OCI-LY7 (cell line): ENCODE results near the gene UBA7. TPM values are rescaled to one million over a fixed set of nuclear protein-coding genes. Genes with fewer than 3 reads are reported as not detected.
"Not testable (repeated sequence)": the region's sequence is repeated elsewhere in the genome, so short reads cannot be mapped to it uniquely, and the experiment has no call there.

ENCODE experiments used
- BruUV-seq: library from RNA; stranded (reverse); fragments of 400-500 nt; replicated peaks from 2 replicates; lab custom pipeline; 2021; lab: Mats Ljungman, UMichigan
- CTCF ChIA-PET: fragments of 300-600 bp; sonication (Branson Sonifier 250); formaldehyde crosslinking; loops from one replicate; lab custom pipeline; 2022; ENCODE audit warnings: antibody characterized with exemption; ENCODE audit not compliant: unreplicated experiment; lab: Charles Lee
- POLR2A ChIA-PET: fragments of 300-600 bp; sonication (Branson Sonifier 250); formaldehyde crosslinking; loops from one replicate; lab custom pipeline; 2022; ENCODE audit warnings: antibody characterized with exemption; lab: Charles Lee
- DNase-seq: peaks from one replicate; pipeline ENCODE4 v3.0.0-alpha.2; 2015; ENCODE audit warnings: low spot score
- H2AFZ ChIP-seq: fragments of 200-600 bp; sonication (generic), shearing (Covaris generic); 2 replicates; pipeline ENCODE4 v1.6.1; 2014; ENCODE audit warnings: mild to moderate bottlenecking, antibody characterized with exemption, low read length, moderate library complexity
- H3K27ac ChIP-seq: fragments of 200-600 bp; sonication (generic); 2 replicates; pipeline ENCODE4 v1.5.1; 2014; ENCODE audit warnings: mixed run types, low read depth, mild to moderate bottlenecking, moderate library complexity, low read length, inconsistent platforms; ENCODE audit not compliant: poor library complexity, severe bottlenecking
- H3K36me3 ChIP-seq: fragments of 200-600 bp; sonication (generic); 2 replicates; pipeline ENCODE4 v1.6.1; 2014; ENCODE audit warnings: mild to moderate bottlenecking, antibody characterized with exemption, low read length, moderate library complexity, mixed read lengths; ENCODE audit not compliant: insufficient read depth
- H3K4me1 ChIP-seq: fragments of 200-600 bp; sonication (generic); 2 replicates; pipeline ENCODE4 v1.5.1; 2014; ENCODE audit warnings: mild to moderate bottlenecking, low read length; ENCODE audit not compliant: insufficient read depth, poor library complexity, severe bottlenecking
- H3K4me2 ChIP-seq: fragments of 200-600 bp; sonication (generic); 2 replicates; pipeline ENCODE4 v1.6.1; 2014; ENCODE audit warnings: mild to moderate bottlenecking, low read length
- H3K4me3 ChIP-seq: fragments of 200-600 bp; sonication (generic); 2 replicates; pipeline ENCODE4 v1.5.1; 2014; ENCODE audit warnings: mild to moderate bottlenecking, low read depth, low read length; ENCODE audit not compliant: poor library complexity, severe bottlenecking
- H3K79me2 ChIP-seq: fragments of 200-600 bp; sonication (generic); 2 replicates; pipeline ENCODE4 v1.6.1; 2016; ENCODE audit warnings: low read depth, mild to moderate bottlenecking, low read length, moderate library complexity, mixed read lengths; ENCODE audit not compliant: insufficient read depth
- H3K9me2 ChIP-seq: fragments of 200-600 bp; sonication (generic); 2 replicates; pipeline ENCODE4 v1.6.1; 2016; ENCODE audit warnings: mild to moderate bottlenecking, low read length, mixed read lengths; ENCODE audit not compliant: insufficient read depth
- H3K9me3 ChIP-seq: fragments of 200-600 bp; sonication (generic); 2 replicates; pipeline ENCODE4 v1.6.1; 2014; ENCODE audit warnings: mild to moderate bottlenecking, mixed run types, low read length, mixed read lengths
- H4K20me1 ChIP-seq: fragments of 200-600 bp; sonication (generic); 2 replicates; pipeline ENCODE4 v1.6.1; 2014; ENCODE audit warnings: mild to moderate bottlenecking, antibody characterized with exemption, low read length, moderate library complexity, mixed read lengths; ENCODE audit not compliant: insufficient read depth
- EZH2phosphoT487 ChIP-seq: fragments of 200-600 bp; sonication (generic); IDR thresholded peaks from 2 replicates; pipeline ENCODE4 v1.6.1; 2018; ENCODE audit warnings: low read depth, borderline replicate concordance, mild to moderate bottlenecking, mixed run types, antibody characterized with exemption, low read length, moderate library complexity, mixed read lengths
- intact Hi-C: fragments of 100-400 bp; cut with micrococcal nuclease; formaldehyde crosslinking; loops from one replicate; pipeline ENCODE4 v1.10.0; 2022; ENCODE audit not compliant: unreplicated experiment
- total RNA-seq, 2 experiments: library from RNA; depleted of rRNA in 1 of 2; stranded (reverse); fragments of >200 nt in 1 of 2; shearing (Covaris generic) in 1 of 2; gene quantifications; 2 replicates each; pipeline ENCODE4 v1.2.3, GENCODE V29; 2014 to 2022
- TF ChIP-seq, protein P1 (sequence below): fragments of 200-600 bp; sonication (generic); conservative IDR thresholded peaks from 2 replicates; pipeline ENCODE4 v1.5.1; 2014; ENCODE audit warnings: mild to moderate bottlenecking, antibody characterized with exemption, low read length, moderate library complexity, mixed read lengths

The UBA7 gene
- total RNA-seq, 2 experiments from 2014 or later, result 14.2 to 18.1 TPM

DNA sequence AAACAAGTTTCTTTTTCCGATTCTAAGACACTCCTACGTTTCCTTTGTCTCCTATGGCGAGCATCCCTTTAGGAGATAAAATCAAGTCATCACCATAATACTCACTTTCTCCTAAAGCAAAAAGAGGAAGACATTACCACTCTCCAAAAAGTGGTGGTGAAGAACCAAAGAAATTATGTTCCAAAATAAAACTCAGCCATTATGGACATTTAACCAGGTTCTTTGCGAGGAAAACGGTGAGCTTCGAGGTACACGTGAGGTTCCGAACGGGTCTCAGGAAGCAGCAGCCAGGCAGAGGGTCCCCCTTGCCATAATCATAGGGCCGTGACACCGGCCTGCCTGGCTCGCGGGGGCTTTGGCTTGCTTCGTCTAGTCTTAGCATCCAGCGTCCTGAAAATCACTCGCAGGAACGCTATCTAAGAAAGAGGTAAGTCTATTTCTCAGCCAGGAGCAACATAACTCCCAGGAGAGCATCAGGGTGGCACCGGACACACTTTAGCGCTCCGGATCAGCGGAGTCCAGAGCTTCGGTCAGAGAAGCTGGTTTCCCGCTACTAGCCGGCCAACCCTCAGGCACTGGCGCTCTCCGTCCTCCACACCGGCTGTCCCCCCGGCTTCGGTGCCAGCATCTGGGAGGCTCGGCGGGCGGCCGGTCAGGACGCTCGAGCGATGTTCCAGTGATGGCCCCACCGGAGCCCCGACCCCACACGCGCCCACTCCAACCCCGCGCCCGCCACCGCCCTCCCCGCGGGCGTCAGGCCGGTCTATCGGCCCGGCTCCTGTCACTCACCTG lies 28.0 kb downstream of the UBA7 start:
- intact Hi-C loops, result loop anchor here (2.0 kb wide), 1 partner anchor 61 kb away; no protein-coding TSS in a partner anchor
- ChIA-PET POLR2A (interaction anchor here (0.7 to 1.4 kb wide), 4 partner anchors 14 to 739 kb away, joined by 3 to 4 read pairs (median 3); no protein-coding TSS in a partner anchor), CTCF (no interaction called here)
- peaks cover 27% of the 10 kb centered on the region for H3K36me3 ChIP-seq
- H3K9me2 ChIP-seq, result no peaks in the 10 kb centered on the region
- H4K20me1 ChIP-seq, result no peaks in the 10 kb centered on the region
- H3K79me2 ChIP-seq, result peaks cover 23% of the 10 kb centered on the region; the same call in 1 of the 2 replicates
- H3K4me1 ChIP-seq, result peaks cover 32% of the 10 kb centered on the region
- H3K4me3 ChIP-seq, result peak overlapping the region; percentile 82
- H3K4me2 ChIP-seq, result peak overlapping the region; percentile 78
- DNase-seq, result peak; percentile 37
- H3K9me3 ChIP-seq, result no peaks in the 10 kb centered on the region
- TF ChIP-seq, protein P1, sequence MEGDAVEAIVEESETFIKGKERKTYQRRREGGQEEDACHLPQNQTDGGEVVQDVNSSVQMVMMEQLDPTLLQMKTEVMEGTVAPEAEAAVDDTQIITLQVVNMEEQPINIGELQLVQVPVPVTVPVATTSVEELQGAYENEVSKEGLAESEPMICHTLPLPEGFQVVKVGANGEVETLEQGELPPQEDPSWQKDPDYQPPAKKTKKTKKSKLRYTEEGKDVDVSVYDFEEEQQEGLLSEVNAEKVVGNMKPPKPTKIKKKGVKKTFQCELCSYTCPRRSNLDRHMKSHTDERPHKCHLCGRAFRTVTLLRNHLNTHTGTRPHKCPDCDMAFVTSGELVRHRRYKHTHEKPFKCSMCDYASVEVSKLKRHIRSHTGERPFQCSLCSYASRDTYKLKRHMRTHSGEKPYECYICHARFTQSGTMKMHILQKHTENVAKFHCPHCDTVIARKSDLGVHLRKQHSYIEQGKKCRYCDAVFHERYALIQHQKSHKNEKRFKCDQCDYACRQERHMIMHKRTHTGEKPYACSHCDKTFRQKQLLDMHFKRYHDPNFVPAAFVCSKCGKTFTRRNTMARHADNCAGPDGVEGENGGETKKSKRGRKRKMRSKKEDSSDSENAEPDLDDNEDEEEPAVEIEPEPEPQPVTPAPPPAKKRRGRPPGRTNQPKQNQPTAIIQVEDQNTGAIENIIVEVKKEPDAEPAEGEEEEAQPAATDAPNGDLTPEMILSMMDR, result no peak
- no peak for TF ChIP-seq EZH2phosphoT487
- H2AFZ ChIP-seq, result peak overlapping the region; percentile 28
- BruUV-seq, result no TSS peak
- H3K27ac ChIP-seq, result no peak overlapping the region

- POLR2A ChIA-PET, result interaction anchor here (0.7 to 1.9 kb wide), 3 partner anchors 10 to 26 kb away, joined by 4 to 7 read pairs (median 5); no protein-coding TSS in a partner anchor
- H3K4me3 ChIP-seq, H3K9me2 ChIP-seq, BruUV-seq, H4K20me1 ChIP-seq, CTCF ChIA-PET, DNase-seq, H3K4me2 ChIP-seq, intact Hi-C loops, H3K9me3 ChIP-seq, H2AFZ ChIP-seq, H3K27ac ChIP-seq: not testable (repeated sequence)
- Histone ChIP-seq H3K4me1 (peaks cover 14% of the 10 kb centered on the region), H3K36me3 (peaks cover 35% of the 10 kb centered on the region), H3K79me2 (peaks cover 33% of the 10 kb centered on the region; the same call in 1 of the 2 replicates)
Observed at GRCh38 chr3:49782277-49782676, 31.5 kb downstream of the UBA7 start.

- ChIA-PET CTCF (no interaction called here), POLR2A (interaction anchor here (0.9 kb wide), 2 partner anchors 11 to 27 kb away, joined by 3 to 4 read pairs; no protein-coding TSS in a partner anchor)
- Histone ChIP-seq H3K27ac (no peak overlapping the region), H3K4me3 (no peak overlapping the region), H3K9me3 (no peaks in the 10 kb centered on the region), H3K4me2 (no peak overlapping the region), H3K79me2 (peaks cover 33% of the 10 kb centered on the region; the same call in 1 of the 2 replicates), H3K4me1 (peaks cover 7% of the 10 kb centered on the region), H4K20me1 (no peaks in the 10 kb centered on the region), H3K36me3 (peaks cover 38% of the 10 kb centered on the region), H2AFZ (no peak overlapping the region), H3K9me2 (no peaks in the 10 kb centered on the region)
- no peak for DNase-seq
- TF ChIP-seq, protein P1, result no peak
- TF ChIP-seq EZH2phosphoT487, result no peak
- no TSS peak for BruUV-seq
- intact Hi-C loops, result no loop called here
Observed at GRCh38 chr3:49781415-49782199, 32.1 kb downstream of the UBA7 start.

GRCh38 chr3:49780975-49781365 lies 32.8 kb downstream of the UBA7 start:
- Histone ChIP-seq H3K36me3 (peaks cover 38% of the 10 kb centered on the region), H3K79me2 (peaks cover 30% of the 10 kb centered on the region; the same call in 1 of the 2 replicates)
- BruUV-seq, H2AFZ ChIP-seq, H3K4me2 ChIP-seq, H3K9me3 ChIP-seq, DNase-seq, H3K4me1 ChIP-seq, H3K9me2 ChIP-seq, H4K20me1 ChIP-seq, intact Hi-C loops, CTCF ChIA-PET, H3K27ac ChIP-seq, H3K4me3 ChIP-seq: not testable (repeated sequence)
- POLR2A ChIA-PET, result interaction anchor here (0.9 kb wide), 1 partner anchor 26 kb away, joined by 3 read pairs; no protein-coding TSS in a partner anchor
